Lower leg skin (tissue), 4 donors: ENCODE data around the gene WDFY2. TPM values are rescaled to one million over a fixed set of nuclear protein-coding genes. Genes with fewer than 3 reads are reported as not detected.

Source experiments
- DNase-seq, 2 donors: peaks; one replicate each; pipeline ENCODE4 v3.0.0-alpha.2; 2019; ENCODE audit warnings: low spot score in 2 of 2
- H3K4me3 ChIP-seq: fragments of 200-600 bp; sonication (generic); 2 replicates; pipeline ENCODE4 v1.5.1; 2017; ENCODE audit warnings: mild to moderate bottlenecking, low read depth; ENCODE audit not compliant: poor library complexity, severe bottlenecking
- POLR2A ChIP-seq, 2 donors: fragments of 450-650 bp; IDR thresholded peaks; one replicate each; pipeline ENCODE4 v1.6.1; 2016 to 2017; ENCODE audit warnings: antibody characterized with exemption in 2 of 2, mild to moderate bottlenecking in 1 of 2, moderate library complexity in 1 of 2
- WGBS, 2 donors: methylation state at CpG; one replicate each; pipeline ENCODE4 v1.1.5; 2018; 5-methylcytosine and 5-hydroxymethylcytosine counted together
- intact Hi-C: fragments of 100-400 bp; cut with DNase I; formaldehyde crosslinking; loops from one replicate; pipeline ENCODE4 v1.15.0; 2023; ENCODE audit warnings: low total_unique reads
- total RNA-seq, 4 donors: library from RNA; depleted of rRNA; stranded (reverse); fragments of >200 nt; gene quantifications; one replicate each; pipeline ENCODE4 v1.1.0, GENCODE V29; 2016
- TF ChIP-seq, protein P1 (sequence below), 3 donors: fragments of 450-650 bp; IDR thresholded peaks; one replicate each; pipeline ENCODE4 v1.5.1; 2016; ENCODE audit warnings: antibody characterized with exemption in 3 of 3, mild to moderate bottlenecking in 3 of 3, moderate library complexity in 2 of 3

WDFY2 gene
- total RNA-seq, 4 donors from 2014 or later = 20.1 to 40.3 (median 22.4) TPM

DNA sequence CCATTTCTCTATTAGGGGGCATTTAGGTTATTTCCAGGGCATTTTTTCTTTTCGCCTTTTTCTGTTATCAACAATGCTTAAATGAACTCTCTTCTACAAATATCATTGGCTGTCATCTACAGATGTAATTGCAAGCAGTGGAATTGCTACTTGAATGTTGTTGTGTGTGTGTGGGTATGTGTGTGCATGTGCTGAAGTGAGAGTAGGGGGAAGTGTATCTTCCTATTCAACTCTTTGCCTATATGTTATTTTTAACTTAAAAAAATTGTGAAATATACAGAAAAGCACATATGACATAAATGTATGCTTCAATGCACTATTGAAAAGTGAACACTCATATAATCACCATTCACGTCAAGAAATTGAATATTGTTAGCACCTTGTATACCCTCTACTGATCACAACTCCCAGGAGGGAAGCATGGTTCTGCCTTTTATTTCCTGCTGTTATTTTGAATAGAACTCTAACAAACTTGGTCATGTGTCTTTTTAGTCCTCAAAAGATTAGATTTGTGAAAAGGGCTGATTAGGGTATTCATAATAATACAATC, 24.7 kb downstream of the WDFY2 start:
- 93 to 100% methylated on average over 2 of the region's 2 CpGs for WGBS, 2 donors
- DNase-seq = no peak
- intact Hi-C loops = no loop called here
- no peak overlapping the region for H3K4me3 ChIP-seq
- TF ChIP-seq, protein P1, sequence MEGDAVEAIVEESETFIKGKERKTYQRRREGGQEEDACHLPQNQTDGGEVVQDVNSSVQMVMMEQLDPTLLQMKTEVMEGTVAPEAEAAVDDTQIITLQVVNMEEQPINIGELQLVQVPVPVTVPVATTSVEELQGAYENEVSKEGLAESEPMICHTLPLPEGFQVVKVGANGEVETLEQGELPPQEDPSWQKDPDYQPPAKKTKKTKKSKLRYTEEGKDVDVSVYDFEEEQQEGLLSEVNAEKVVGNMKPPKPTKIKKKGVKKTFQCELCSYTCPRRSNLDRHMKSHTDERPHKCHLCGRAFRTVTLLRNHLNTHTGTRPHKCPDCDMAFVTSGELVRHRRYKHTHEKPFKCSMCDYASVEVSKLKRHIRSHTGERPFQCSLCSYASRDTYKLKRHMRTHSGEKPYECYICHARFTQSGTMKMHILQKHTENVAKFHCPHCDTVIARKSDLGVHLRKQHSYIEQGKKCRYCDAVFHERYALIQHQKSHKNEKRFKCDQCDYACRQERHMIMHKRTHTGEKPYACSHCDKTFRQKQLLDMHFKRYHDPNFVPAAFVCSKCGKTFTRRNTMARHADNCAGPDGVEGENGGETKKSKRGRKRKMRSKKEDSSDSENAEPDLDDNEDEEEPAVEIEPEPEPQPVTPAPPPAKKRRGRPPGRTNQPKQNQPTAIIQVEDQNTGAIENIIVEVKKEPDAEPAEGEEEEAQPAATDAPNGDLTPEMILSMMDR (IDR thresholded peaks at IDR 0.05) = no peak
- no peak for TF ChIP-seq POLR2A (IDR thresholded peaks at IDR 0.05)

DNA sequence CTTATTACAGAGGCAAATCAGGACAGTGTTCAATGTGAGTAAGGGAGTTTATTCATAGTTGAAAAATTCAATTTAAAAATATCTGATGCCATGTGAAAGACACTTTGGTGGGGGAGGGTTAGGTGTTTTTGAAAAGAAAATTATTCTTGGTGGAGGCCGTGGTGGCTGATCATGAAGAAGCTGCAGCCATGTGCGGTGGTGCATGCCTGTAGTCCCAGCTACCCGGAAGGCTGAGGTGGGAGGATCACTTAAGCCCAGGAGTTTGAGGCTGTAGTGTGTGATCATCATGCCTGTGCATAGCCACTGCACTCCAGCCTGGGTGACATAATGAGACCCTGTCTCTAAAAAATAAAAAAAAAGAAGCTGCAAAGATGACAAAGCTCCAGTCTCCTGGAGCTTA, 28.6 kb downstream of the WDFY2 start:
- WGBS, 2 donors = 90 to 91% methylated on average over 3 of the region's 3 CpGs
- TF ChIP-seq, protein P1 (IDR thresholded peaks at IDR 0.05) = no peak
- no peak for TF ChIP-seq POLR2A (IDR thresholded peaks at IDR 0.05)

DNA sequence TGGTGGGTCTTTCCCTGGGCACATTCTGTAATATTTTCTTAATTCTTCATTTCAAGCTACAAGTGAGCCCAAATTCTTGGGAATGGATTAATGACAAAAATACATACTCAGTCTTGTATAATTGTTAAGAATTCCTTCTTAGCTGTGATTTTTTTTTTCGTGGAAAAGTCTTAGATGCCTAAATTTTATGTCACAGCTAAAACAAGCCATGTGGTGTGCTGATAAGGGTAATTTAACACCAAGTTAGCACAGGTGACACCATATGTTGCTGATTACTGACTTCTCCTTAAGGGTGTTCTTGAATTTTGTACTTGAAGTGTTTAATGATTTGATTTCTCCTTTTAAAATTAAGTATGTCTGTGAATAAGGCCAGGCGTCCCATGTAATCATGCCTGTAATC, 29.3 kb downstream of the WDFY2 start:
- TF ChIP-seq, protein P1 (IDR thresholded peaks at IDR 0.05) = no peak
- no peak for TF ChIP-seq POLR2A (IDR thresholded peaks at IDR 0.05)
- 77 to 83% methylated on average over 2 of the region's 2 CpGs for WGBS, 2 donors
- no peak for DNase-seq
- intact Hi-C loops = no loop called here
- no peak overlapping the region for H3K4me3 ChIP-seq

More for the DNA sequence above, 28.6 kb downstream of the WDFY2 start:
- intact Hi-C loops = no loop called here
- no peak for DNase-seq
- no peak overlapping the region for H3K4me3 ChIP-seq

DNA sequence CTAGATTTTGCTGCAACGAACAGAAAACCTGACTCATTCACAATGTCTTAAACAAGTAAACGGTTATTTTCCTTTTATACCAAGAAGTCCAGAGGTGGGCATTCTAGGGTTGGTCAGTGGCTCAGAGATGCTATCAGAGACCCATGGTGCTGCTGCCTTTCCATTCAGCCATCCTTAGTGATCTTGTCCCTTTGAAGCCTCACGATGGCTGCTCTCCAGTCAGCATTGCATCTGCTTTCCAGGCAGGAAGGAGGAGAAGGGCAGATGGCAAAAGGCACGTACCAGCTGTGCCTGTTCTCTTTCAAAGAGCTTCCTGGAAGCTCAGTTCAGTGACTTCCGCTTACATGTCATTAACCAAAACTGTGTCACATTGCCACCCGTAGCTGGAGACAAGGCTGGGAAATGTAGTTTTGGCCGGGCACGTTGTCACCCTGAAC, 30.1 kb downstream of the WDFY2 start:
- intact Hi-C loops = no loop called here
- no peak for TF ChIP-seq POLR2A (IDR thresholded peaks at IDR 0.05)
- TF ChIP-seq, protein P1 (IDR thresholded peaks at IDR 0.05) = no peak
- peak in 1 of 2 donors; percentile 52 for DNase-seq
- 27 to 31% methylated on average over 8 of the region's 8 CpGs for WGBS, 2 donors
- no peak overlapping the region for H3K4me3 ChIP-seq

DNA sequence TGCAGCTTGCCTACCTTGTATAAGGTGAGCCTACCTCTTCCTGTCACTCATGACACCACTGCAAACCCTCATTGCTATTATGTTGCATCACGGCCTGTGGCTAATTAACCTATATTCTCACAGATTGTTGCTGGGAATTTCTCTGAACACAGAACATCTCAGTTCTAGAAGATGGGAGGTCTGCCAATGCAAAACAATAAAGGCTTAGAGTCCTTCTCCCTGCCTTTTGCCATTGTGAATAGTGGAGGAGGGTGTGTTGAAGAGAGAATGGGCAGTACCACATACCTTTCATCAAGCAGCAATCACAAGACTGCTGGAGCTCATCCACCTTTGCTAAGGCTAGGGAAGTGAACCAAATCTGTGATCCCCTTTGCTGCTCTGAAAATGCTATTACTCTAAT, 34.4 kb downstream of the WDFY2 start:
- no peak for DNase-seq
- WGBS, 2 donors = 45 to 51% methylated on average over 1 of the region's 1 CpG
- H3K4me3 ChIP-seq = no peak overlapping the region
- no peak for TF ChIP-seq POLR2A (IDR thresholded peaks at IDR 0.05)
- TF ChIP-seq, protein P1 (IDR thresholded peaks at IDR 0.05) = no peak
- intact Hi-C loops = no loop called here

DNA sequence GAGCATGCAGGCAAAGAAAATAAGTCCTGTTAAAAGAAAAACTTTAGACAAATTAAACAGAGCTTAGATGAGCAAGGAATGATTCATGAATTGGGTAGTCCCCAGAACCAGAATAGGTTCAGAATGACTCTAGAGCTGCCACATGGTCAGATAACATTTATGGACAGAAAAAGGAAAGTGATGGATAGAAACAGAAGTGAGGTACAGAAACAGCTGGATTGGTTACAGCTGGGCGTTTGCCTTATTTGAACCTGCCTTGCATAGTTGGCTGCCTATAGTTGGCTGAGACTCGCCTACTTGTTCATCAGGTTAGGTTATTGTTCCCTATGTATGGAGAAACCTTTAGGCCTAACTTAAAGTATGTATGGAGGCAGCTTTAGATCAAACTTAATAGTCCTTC, 35.4 kb downstream of the WDFY2 start:
- DNase-seq = no peak
- WGBS, 2 donors = 27 to 31% methylated on average over 2 of the region's 2 CpGs
- no peak for TF ChIP-seq POLR2A (IDR thresholded peaks at IDR 0.05)
- TF ChIP-seq, protein P1 (IDR thresholded peaks at IDR 0.05) = no peak
- intact Hi-C loops = no loop called here
- no peak overlapping the region for H3K4me3 ChIP-seq
